Measurements from ENCODE around the gene GOLGA8M.
"Not testable (repeated sequence)": the region's sequence is repeated elsewhere in the genome, so short reads cannot be mapped to it uniquely, and the experiment has no call there.

GOLGA8M gene

DNA sequence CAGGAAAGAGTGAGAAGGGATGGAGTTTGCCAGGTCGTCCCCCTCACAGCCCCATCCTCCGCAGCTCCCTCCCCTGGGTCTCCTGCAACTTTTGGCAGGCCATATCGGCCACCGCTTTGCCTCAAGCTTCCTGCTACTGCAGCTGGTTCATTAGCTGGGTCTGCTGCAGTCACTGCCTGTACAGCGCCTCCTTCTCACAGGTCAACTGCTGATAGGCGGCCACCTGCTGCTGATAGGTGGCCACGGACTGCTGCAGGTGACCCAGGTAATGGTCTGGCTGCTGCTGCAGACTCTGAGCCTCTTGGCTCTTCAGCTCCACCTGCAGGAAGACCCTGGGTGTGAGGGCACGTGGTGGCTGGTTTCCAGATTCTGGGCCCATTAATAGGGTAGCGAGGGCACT is 8.3 kb downstream of the GOLGA8M start:
- H3K4me3 ChIP-seq (ENCODE audit: low read depth, low read length); H3K9me3 ChIP-seq (ENCODE audit: control insufficient read depth, insufficient read depth, low read depth, low read length); POLR2A ChIA-PET; H3K36me3 ChIP-seq (ENCODE audit: control insufficient read depth in 2 of 2, insufficient read depth in 1 of 2, low read length in 2 of 2); H3K4me1 ChIP-seq (ENCODE audit: control insufficient read depth, insufficient read depth, low read length); H3K27ac ChIP-seq (ENCODE audit: extremely low read depth, low read depth, low read length): not testable (repeated sequence)
- CTCF ChIA-PET = interaction anchor here (0.7 kb wide), 1 partner anchor 679 kb away, joined by 7 read pairs; no protein-coding TSS in a partner anchor

DNA sequence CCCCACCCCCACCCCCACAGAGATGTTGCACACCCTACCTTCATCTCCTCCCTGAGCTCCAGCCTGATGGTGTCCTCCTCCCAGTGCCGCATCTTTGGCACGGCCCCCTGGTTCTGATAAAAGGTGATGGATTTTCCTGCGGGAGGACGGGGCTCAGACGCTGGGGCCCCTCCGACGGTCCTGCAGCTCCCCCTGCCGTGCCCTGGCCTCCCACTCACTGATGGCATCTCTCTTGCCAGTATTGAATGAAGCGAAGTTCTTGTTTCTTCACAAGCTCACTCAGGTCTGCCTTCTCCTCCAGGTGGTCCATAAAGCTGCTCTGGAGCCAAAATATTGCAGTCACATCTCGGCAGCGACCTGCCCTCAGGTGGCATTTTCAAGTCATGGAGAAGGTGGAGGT is 9.8 kb downstream of the GOLGA8M start:
- H3K27ac ChIP-seq (ENCODE audit: extremely low read depth, low read depth, low read length); CTCF ChIA-PET; H3K4me3 ChIP-seq (ENCODE audit: low read depth, low read length); H3K4me1 ChIP-seq (ENCODE audit: control insufficient read depth, insufficient read depth, low read length); H3K9me3 ChIP-seq (ENCODE audit: control insufficient read depth, insufficient read depth, low read depth, low read length); H3K36me3 ChIP-seq (ENCODE audit: control insufficient read depth in 2 of 2, insufficient read depth in 1 of 2, low read length in 2 of 2); POLR2A ChIA-PET: not testable (repeated sequence)

DNA sequence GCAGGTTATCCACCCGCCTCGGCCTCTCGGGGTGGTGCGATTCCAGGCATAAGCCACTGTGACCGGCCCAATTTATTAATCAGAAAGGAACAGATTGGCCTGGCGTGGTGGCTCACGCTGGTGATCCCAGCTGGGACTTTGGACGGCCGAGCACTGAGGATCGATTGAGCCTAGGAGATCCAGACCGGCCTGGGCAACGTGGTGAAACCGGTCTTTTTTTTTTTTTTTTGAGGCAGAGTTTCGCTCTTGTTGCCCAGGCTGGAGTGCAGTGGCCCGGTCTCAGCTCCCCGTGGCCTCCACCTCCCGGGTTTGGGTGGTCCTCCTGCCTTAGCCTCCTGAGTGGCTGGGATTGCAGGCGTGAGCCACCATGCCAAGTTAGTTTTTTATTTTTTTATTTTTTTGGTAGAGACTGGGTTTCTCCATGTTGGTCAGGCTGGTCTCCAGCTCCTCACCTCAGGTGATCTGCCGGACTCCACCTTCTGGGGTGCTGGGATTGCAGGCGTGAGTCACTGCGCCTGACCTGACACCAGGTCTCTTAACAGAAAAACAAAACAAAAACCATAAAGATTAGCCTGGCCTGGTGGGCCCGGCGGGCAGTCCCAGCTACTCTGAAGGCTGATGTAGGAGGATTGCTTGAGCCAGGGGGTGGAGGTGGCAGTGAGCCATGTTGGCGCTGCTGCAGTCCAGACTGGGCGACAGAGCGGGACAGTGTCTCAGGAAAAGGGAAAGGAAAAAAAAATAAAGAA is 18.0 kb downstream of the GOLGA8M start:
- POLR2A ChIA-PET; H3K4me3 ChIP-seq (ENCODE audit: low read depth, low read length); H3K9me3 ChIP-seq (ENCODE audit: control insufficient read depth, insufficient read depth, low read depth, low read length); H3K36me3 ChIP-seq (ENCODE audit: control insufficient read depth in 2 of 2, insufficient read depth in 1 of 2, low read length in 2 of 2); H3K27ac ChIP-seq (ENCODE audit: extremely low read depth, low read depth, low read length); H3K4me1 ChIP-seq (ENCODE audit: control insufficient read depth, insufficient read depth, low read length); CTCF ChIA-PET: not testable (repeated sequence)

DNA sequence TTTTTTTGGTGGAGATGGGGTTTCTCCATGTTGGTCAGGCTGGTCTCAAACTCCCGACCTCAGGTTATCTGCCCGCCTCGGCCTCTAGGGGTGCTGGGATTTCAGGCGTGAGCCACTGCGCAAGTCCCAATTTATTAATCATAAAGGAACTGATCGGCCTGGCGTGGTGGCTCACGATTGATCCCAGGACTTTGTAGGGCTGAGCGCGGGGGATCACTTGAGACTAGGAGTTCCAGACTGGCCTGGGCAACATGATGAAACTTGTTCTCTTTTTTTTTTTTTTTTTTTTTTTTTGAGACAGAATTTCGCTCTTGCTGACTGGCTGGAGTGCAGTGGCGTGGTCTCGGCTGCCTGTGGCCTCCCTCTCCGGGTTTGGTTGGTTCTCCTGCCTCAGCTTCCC is 19.2 kb downstream of the GOLGA8M start:
- POLR2A ChIA-PET; H3K27ac ChIP-seq (ENCODE audit: extremely low read depth, low read depth, low read length); CTCF ChIA-PET; H3K4me3 ChIP-seq (ENCODE audit: low read depth, low read length); H3K4me1 ChIP-seq (ENCODE audit: control insufficient read depth, insufficient read depth, low read length); H3K9me3 ChIP-seq (ENCODE audit: control insufficient read depth, insufficient read depth, low read depth, low read length); H3K36me3 ChIP-seq (ENCODE audit: control insufficient read depth in 2 of 2, insufficient read depth in 1 of 2, low read length in 2 of 2): not testable (repeated sequence)

DNA sequence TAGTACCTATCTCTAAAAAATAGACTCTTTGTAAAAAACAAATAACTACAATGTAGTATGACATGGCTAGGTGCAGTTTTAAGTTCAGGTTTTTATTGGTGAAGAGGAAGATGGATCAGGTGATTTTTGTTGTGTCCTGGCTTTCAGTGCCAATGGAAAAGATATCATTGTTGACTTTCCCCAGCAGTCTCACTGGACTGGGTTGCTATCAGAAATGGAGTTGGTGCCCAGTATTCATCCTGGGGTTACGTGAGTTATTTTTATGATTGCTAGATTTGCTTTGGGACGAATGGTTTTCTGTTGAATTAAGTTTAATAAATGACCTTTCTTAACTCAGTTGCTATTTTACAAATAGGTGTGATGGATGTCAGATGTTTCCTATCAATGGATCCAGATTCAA is 38.7 kb downstream of the GOLGA8M start:
- H3K36me3 ChIP-seq (ENCODE audit: control insufficient read depth in 2 of 2, insufficient read depth in 1 of 2, low read length in 2 of 2); H3K4me3 ChIP-seq (ENCODE audit: low read depth, low read length); CTCF ChIA-PET; H3K27ac ChIP-seq (ENCODE audit: extremely low read depth, low read depth, low read length); POLR2A ChIA-PET; H3K9me3 ChIP-seq (ENCODE audit: control insufficient read depth, insufficient read depth, low read depth, low read length); H3K4me1 ChIP-seq (ENCODE audit: control insufficient read depth, insufficient read depth, low read length): not testable (repeated sequence)

DNA sequence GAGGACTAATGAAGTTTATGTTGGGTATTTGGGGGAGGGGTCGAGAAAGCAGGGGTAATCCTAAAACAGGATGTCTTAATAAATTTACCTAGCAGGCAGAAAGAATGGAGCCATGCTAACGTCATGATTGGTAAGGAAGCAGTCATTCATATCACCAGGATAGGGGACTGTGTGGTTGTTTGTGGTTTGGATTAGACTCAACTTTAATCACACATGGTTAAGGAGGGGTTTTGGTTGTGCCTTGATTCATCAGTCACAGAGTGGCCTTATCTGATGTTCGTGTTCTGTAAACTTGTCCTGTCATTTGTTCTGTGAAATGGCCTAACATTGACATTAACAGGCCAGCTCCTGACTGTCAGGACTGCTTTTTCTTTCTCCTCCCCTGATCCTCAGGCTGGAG is 40.1 kb downstream of the GOLGA8M start:
- CTCF ChIA-PET, POLR2A ChIA-PET: not testable (repeated sequence)

DNA sequence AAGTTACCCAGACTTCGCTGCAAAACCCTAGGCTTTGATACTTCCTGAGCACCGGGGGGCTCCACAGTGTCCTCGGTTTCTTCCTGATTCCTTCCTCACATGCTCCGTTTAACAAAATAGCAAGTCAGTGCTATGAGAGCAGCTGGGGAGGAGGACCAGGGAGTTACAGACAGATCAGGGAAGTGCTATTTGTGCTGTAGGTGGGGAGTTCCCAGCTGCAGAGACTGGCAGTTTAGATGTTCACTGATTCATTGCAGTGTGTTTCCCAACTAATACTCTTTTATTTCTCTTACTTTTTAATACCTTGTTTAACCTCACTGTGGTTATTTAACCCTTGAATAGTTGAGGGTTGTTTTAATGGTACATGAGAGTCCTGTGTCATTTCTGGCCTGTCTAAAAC is 45.8 kb downstream of the GOLGA8M start:
- H3K9me3 ChIP-seq (ENCODE audit: control insufficient read depth, insufficient read depth, low read depth, low read length); CTCF ChIA-PET; H3K36me3 ChIP-seq (ENCODE audit: control insufficient read depth in 2 of 2, insufficient read depth in 1 of 2, low read length in 2 of 2); H3K27ac ChIP-seq (ENCODE audit: extremely low read depth, low read depth, low read length); POLR2A ChIA-PET; H3K4me1 ChIP-seq (ENCODE audit: control insufficient read depth, insufficient read depth, low read length); H3K4me3 ChIP-seq (ENCODE audit: low read depth, low read length): not testable (repeated sequence)

More for the DNA sequence above, 40.1 kb downstream of the GOLGA8M start:
- not testable (repeated sequence) for H3K4me3 ChIP-seq (ENCODE audit: low read depth, low read length); H3K36me3 ChIP-seq (ENCODE audit: control insufficient read depth in 2 of 2, insufficient read depth in 1 of 2, low read length in 2 of 2); H3K4me1 ChIP-seq (ENCODE audit: control insufficient read depth, insufficient read depth, low read length); H3K27ac ChIP-seq (ENCODE audit: extremely low read depth, low read depth, low read length); H3K9me3 ChIP-seq (ENCODE audit: control insufficient read depth, insufficient read depth, low read depth, low read length)

DNA sequence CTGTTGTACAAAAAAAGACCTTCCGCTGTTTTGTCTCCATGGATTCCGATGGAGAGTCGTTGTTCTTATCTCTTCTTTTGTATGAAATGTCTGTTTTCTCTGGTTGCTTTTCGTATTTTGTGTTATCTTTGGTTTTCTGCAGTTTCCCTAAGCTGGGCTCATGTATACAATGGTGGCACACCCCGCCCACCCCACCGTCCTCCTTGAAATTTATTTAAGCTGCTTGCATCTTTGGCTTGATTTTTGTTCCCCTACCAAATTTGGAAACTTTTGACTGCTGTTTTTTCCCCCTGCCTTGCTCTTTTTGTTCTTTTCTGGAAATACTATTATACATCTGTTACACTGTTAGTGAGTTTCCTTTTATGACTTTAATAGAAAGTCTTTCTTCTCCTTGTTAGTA is 47.6 kb downstream of the GOLGA8M start:
- POLR2A ChIA-PET; H3K9me3 ChIP-seq (ENCODE audit: control insufficient read depth, insufficient read depth, low read depth, low read length); H3K4me1 ChIP-seq (ENCODE audit: control insufficient read depth, insufficient read depth, low read length); H3K36me3 ChIP-seq (ENCODE audit: control insufficient read depth in 2 of 2, insufficient read depth in 1 of 2, low read length in 2 of 2); H3K4me3 ChIP-seq (ENCODE audit: low read depth, low read length); CTCF ChIA-PET; H3K27ac ChIP-seq (ENCODE audit: extremely low read depth, low read depth, low read length): not testable (repeated sequence)

DNA sequence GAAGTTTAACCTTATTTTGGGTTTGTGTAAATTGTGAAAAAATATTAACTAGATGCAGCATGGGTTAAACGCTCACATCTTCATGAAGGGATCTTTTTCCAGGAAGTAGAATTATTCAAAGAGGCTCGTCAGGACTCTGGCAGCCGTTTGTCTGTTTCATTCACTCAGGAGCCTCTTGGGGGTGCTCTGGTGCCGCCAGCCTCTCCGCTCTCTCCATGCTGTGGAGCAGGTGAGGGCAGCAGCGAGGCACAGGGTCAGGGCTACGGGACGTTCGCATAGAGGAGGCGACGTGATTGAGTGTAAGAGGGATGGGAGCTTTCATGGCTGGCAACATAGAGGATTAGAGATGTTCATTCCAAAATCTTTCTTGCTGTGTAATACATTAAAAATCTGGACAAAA is 48.5 kb downstream of the GOLGA8M start:
- H3K36me3 ChIP-seq (ENCODE audit: control insufficient read depth in 2 of 2, insufficient read depth in 1 of 2, low read length in 2 of 2); H3K4me1 ChIP-seq (ENCODE audit: control insufficient read depth, insufficient read depth, low read length); POLR2A ChIA-PET; H3K27ac ChIP-seq (ENCODE audit: extremely low read depth, low read depth, low read length); H3K9me3 ChIP-seq (ENCODE audit: control insufficient read depth, insufficient read depth, low read depth, low read length); CTCF ChIA-PET; H3K4me3 ChIP-seq (ENCODE audit: low read depth, low read length): not testable (repeated sequence)

DNA sequence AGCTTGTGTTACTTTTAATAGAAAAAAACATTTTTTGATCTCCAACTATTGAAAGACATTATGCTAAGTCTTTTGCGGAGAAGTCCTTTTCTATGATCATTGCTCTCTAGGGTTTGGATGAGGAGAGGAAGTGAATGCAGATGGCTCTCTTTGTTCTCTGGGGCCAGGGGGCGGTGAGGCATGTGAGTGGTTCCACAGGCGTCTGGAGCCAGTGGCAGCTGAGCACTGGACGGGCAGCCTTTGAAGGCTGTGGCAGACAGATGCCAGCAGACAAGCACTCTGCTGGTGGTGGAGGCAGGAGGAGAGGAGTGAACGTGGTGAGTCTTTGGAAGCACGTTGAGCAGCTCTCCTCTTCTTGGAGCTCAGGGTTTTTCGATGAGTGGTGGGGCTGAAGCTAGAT is 51.5 kb downstream of the GOLGA8M start:
- H3K4me3 ChIP-seq (ENCODE audit: low read depth, low read length); H3K36me3 ChIP-seq (ENCODE audit: control insufficient read depth in 2 of 2, insufficient read depth in 1 of 2, low read length in 2 of 2); H3K4me1 ChIP-seq (ENCODE audit: control insufficient read depth, insufficient read depth, low read length); H3K9me3 ChIP-seq (ENCODE audit: control insufficient read depth, insufficient read depth, low read depth, low read length); CTCF ChIA-PET; POLR2A ChIA-PET; H3K27ac ChIP-seq (ENCODE audit: extremely low read depth, low read depth, low read length): not testable (repeated sequence)

DNA sequence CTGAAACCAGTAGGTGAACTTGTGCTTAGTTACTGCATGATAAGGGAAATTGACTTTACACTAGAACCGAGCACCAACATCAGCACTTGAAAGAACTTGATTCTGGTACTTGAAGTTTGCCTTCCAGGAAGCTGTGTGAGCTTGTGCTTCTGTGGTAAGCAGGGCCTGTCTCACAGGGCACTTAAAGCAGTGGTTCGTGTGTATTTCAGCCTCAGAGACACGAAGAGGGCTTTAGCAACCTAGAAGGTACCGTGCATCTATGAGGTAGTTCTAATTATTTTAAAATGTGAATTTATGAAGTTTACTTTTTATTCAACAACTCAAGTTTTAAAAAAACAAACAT is 56.2 kb downstream of the GOLGA8M start:
- POLR2A ChIA-PET; CTCF ChIA-PET; H3K4me3 ChIP-seq (ENCODE audit: low read depth, low read length); H3K27ac ChIP-seq (ENCODE audit: extremely low read depth, low read depth, low read length); H3K4me1 ChIP-seq (ENCODE audit: control insufficient read depth, insufficient read depth, low read length); H3K9me3 ChIP-seq (ENCODE audit: control insufficient read depth, insufficient read depth, low read depth, low read length); H3K36me3 ChIP-seq (ENCODE audit: control insufficient read depth in 2 of 2, insufficient read depth in 1 of 2, low read length in 2 of 2): not testable (repeated sequence)
